ENCODE data around the gene GPC1. TPM values are rescaled to one million over a fixed set of nuclear protein-coding genes. Genes with fewer than 3 reads are reported as not detected.

Gene GPC1
- total and polyA plus RNA-seq, 4 donors, result 23.2 to 62.5 (median 26.5) TPM

DNA sequence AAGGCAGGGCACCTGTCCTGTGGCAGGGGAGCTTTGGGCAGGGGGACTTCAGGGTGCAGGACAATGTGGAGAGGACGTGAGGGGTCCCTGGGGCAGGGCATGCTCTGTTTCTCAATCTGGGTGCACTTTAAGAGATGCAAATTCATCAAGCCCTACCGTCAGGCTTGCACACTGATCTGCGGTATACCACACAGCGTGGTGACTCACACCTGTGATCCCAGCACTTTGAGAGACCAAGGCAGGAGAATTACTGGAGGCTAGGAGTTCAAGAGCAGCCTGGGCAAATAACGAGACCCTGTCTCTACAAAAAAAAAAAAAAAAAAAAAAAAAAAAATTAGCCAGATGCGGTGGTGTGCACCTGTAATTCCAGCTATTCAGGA is 10.2 kb upstream of the GPC1 start:
- TF ChIP-seq CTCF (IDR thresholded peaks at IDR 0.05; ENCODE audit: control extremely low read depth, extremely low read depth), result no peak
- ATAC-seq (ENCODE audit: insufficient read depth, low FRiP score), result no peak

GRCh38 chr2:240425697-240426096 is 9.8 kb upstream of the GPC1 start:
- ATAC-seq (ENCODE audit: insufficient read depth, low FRiP score), result no peak

More for the DNA sequence above, 10.2 kb upstream of the GPC1 start:
- Histone ChIP-seq H3K9me3 (ENCODE audit: control insufficient read depth in 4 of 4, insufficient read depth in 3 of 4, low read length in 3 of 4) (peaks cover 0 to 17% (median 1%) of the 10 kb centered on the region in 4 donors), H3K9ac (ENCODE audit: insufficient read depth in 1 of 2, low read length in 2 of 2) (no peak overlapping the region), H3K27ac (ENCODE audit: low read depth in 1 of 2, low read length in 1 of 2) (no peak overlapping the region), H3K27me3 (ENCODE audit: control insufficient read depth in 3 of 3, insufficient read depth in 3 of 3, low read length in 2 of 3) (peaks cover 0 to 3% (median 0%) of the 10 kb centered on the region in 3 donors), H3K4me3 (no peak overlapping the region), H3K36me3 (ENCODE audit: control insufficient read depth in 4 of 4, insufficient read depth in 4 of 4, low read length in 4 of 4) (no peaks in the 10 kb centered on the region), H3K4me1 (ENCODE audit: control insufficient read depth in 5 of 5, insufficient read depth in 5 of 5, low read length in 5 of 5) (no peaks in the 10 kb centered on the region)
- DNase-seq, result peak in 1 of 3 donors; percentile 7
- 89 to 90% methylated on average over 6 of the region's 6 CpGs for WGBS, 2 donors

GRCh38 chr2:240426845-240427721 is 8.4 kb upstream of the GPC1 start:
- Histone ChIP-seq H3K9ac (ENCODE audit: insufficient read depth in 1 of 2, low read length in 2 of 2) (no peak overlapping the region), H3K27ac (ENCODE audit: low read depth in 1 of 2, low read length in 1 of 2) (no peak overlapping the region), H3K4me1 (ENCODE audit: control insufficient read depth in 5 of 5, insufficient read depth in 5 of 5, low read length in 5 of 5) (no peaks in the 10 kb centered on the region), H3K27me3 (ENCODE audit: control insufficient read depth in 3 of 3, insufficient read depth in 3 of 3, low read length in 2 of 3) (peaks cover 0 to 3% (median 0%) of the 10 kb centered on the region in 3 donors), H3K4me3 (no peak overlapping the region), H3K36me3 (ENCODE audit: control insufficient read depth in 4 of 4, insufficient read depth in 4 of 4, low read length in 4 of 4) (no peaks in the 10 kb centered on the region), H3K9me3 (ENCODE audit: control insufficient read depth in 4 of 4, insufficient read depth in 3 of 4, low read length in 3 of 4) (peaks cover 0 to 7% (median 0%) of the 10 kb centered on the region in 4 donors)
- TF ChIP-seq CTCF (IDR thresholded peaks at IDR 0.05; ENCODE audit: control extremely low read depth, extremely low read depth), result no peak
- no peak for ATAC-seq (ENCODE audit: insufficient read depth, low FRiP score)
- 52 to 75% methylated on average over 21 of the region's 21 CpGs for WGBS, 2 donors
- peak; percentile 46 to 64 (median 50) for DNase-seq

More at GRCh38 chr2:240425697-240426096, 9.8 kb upstream of the GPC1 start:
- Histone ChIP-seq H3K27ac (ENCODE audit: low read depth in 1 of 2, low read length in 1 of 2) (no peak overlapping the region), H3K9ac (ENCODE audit: insufficient read depth in 1 of 2, low read length in 2 of 2) (no peak overlapping the region), H3K4me1 (ENCODE audit: control insufficient read depth in 5 of 5, insufficient read depth in 5 of 5, low read length in 5 of 5) (no peaks in the 10 kb centered on the region), H3K36me3 (ENCODE audit: control insufficient read depth in 4 of 4, insufficient read depth in 4 of 4, low read length in 4 of 4) (no peaks in the 10 kb centered on the region), H3K9me3 (ENCODE audit: control insufficient read depth in 4 of 4, insufficient read depth in 3 of 4, low read length in 3 of 4) (peaks cover 0 to 15% (median 1%) of the 10 kb centered on the region in 4 donors), H3K4me3 (no peak overlapping the region), H3K27me3 (ENCODE audit: control insufficient read depth in 3 of 3, insufficient read depth in 3 of 3, low read length in 2 of 3) (peaks cover 0 to 3% (median 0%) of the 10 kb centered on the region in 3 donors)
- DNase-seq, result peak in 1 of 3 donors; percentile 8
- WGBS, 2 donors, result 85 to 89% methylated on average over 5 of the region's 5 CpGs
- no peak for TF ChIP-seq CTCF (IDR thresholded peaks at IDR 0.05; ENCODE audit: control extremely low read depth, extremely low read depth)

All from lung (tissue), 12 donors.